A673 (cell line): ENCODE results near the gene TNS1. TPM values are rescaled to one million over a fixed set of nuclear protein-coding genes. Genes with fewer than 3 reads are reported as not detected.

Source experiments
- BruUV-seq: library from RNA; stranded (reverse); fragments of 400-500 nt; replicated peaks from 2 replicates; lab custom pipeline; 2021; lab: Mats Ljungman, UMichigan
- CTCF ChIA-PET: fragments of 300-600 bp; sonication (Branson Sonifier 250); formaldehyde crosslinking; loops from one replicate; lab custom pipeline; 2022; ENCODE audit warnings: antibody characterized with exemption; lab: Charles Lee
- POLR2A ChIA-PET: fragments of 300-600 bp; sonication (Branson Sonifier 250); formaldehyde crosslinking; loops from one replicate; lab custom pipeline; 2022; ENCODE audit warnings: antibody characterized with exemption; ENCODE audit not compliant: low non-redundant PET; lab: Charles Lee
- DNase-seq: peaks from one replicate; pipeline ENCODE4 v3.0.0-alpha.2; 2015; ENCODE audit warnings: low spot score
- H3K27ac ChIP-seq: fragments of 200-600 bp; sonication (generic); 2 replicates; pipeline ENCODE4 v1.5.1; 2016; ENCODE audit warnings: mixed run types, low read depth, mild to moderate bottlenecking, mixed read lengths, antibody characterized with exemption, low read length; ENCODE audit not compliant: poor library complexity, severe bottlenecking
- H3K27me3 ChIP-seq: fragments of 200-600 bp; sonication (generic); replicated peaks from 2 replicates; pipeline ENCODE4 v1.6.1; 2017; ENCODE audit warnings: mixed run types, low read depth, mild to moderate bottlenecking, mixed read lengths, antibody characterized with exemption, low read length; ENCODE audit not compliant: insufficient read depth, poor library complexity
- H3K36me3 ChIP-seq: fragments of 200-600 bp; sonication (generic); 2 replicates; pipeline ENCODE4 v1.6.1; 2016; ENCODE audit warnings: mixed run types, mild to moderate bottlenecking, mixed read lengths, antibody characterized with exemption, low read length; ENCODE audit not compliant: insufficient read depth, poor library complexity, severe bottlenecking
- H3K4me1 ChIP-seq: fragments of 200-600 bp; sonication (generic); 2 replicates; pipeline ENCODE4 v1.6.1; 2017; ENCODE audit warnings: mixed run types, mild to moderate bottlenecking, mixed read lengths, antibody characterized with exemption, low read length; ENCODE audit not compliant: insufficient read depth, poor library complexity, severe bottlenecking
- H3K4me3 ChIP-seq: fragments of 200-600 bp; sonication (generic); 2 replicates; pipeline ENCODE4 v1.5.1; 2016; ENCODE audit warnings: low read depth, mixed run types, mild to moderate bottlenecking, mixed read lengths, low read length; ENCODE audit not compliant: poor library complexity, severe bottlenecking
- H3K9me3 ChIP-seq: fragments of 200-600 bp; sonication (generic); 2 replicates; pipeline ENCODE4 v1.6.1; 2016; ENCODE audit warnings: mixed run types, low read depth, mild to moderate bottlenecking, mixed read lengths, antibody characterized with exemption, low read length; ENCODE audit not compliant: poor library complexity, severe bottlenecking
- CTCF ChIP-seq: fragments of 300-800, 200-600 bp; sonication (generic); conservative IDR thresholded peaks from 2 replicates; pipeline ENCODE4 v1.5.1; 2017; ENCODE audit warnings: low read depth, mild to moderate bottlenecking, antibody characterized with exemption, low read length, moderate library complexity, mixed read lengths
- EZH2 ChIP-seq: fragments of 200-600 bp; sonication (generic); IDR thresholded peaks from 2 replicates; pipeline ENCODE4 v1.6.1; 2017; ENCODE audit warnings: borderline replicate concordance, low read depth, mild to moderate bottlenecking, mixed read lengths, antibody characterized with exemption, low read length; ENCODE audit not compliant: poor library complexity, severe bottlenecking
- intact Hi-C: fragments of 100-400 bp; cut with micrococcal nuclease; formaldehyde crosslinking; loops from one replicate; pipeline ENCODE4 v1.10.0; 2022; ENCODE audit not compliant: unreplicated experiment
- total RNA-seq: library from RNA; stranded (reverse); gene quantifications from 2 replicates; pipeline ENCODE4 v1.2.3, GENCODE V29; 2021

Gene TNS1
- total RNA-seq, 1 experiment from 2014 or later: 99.6 TPM

- no peak for DNase-seq
- Histone ChIP-seq H3K4me1 (peaks cover 16% of the 10 kb centered on the region), H3K4me3 (no peak overlapping the region), H3K27ac (no peak overlapping the region), H3K9me3 (no peaks in the 10 kb centered on the region), H3K36me3 (no peaks in the 10 kb centered on the region), H3K27me3 (no peaks in the 10 kb centered on the region)
- intact Hi-C loops: loop anchor here (5.0 kb wide), 1 partner anchor 101 kb away; no protein-coding TSS in a partner anchor
- TF ChIP-seq EZH2 (no peak), CTCF (no peak)
- CTCF ChIA-PET: no interaction called here
- POLR2A ChIA-PET: no interaction called here
- BruUV-seq: no TSS peak
Measured at GRCh38 chr2:217930761-217931563, 71.8 kb downstream of the TNS1 start.

GRCh38 chr2:217929757-217930707 lies 72.8 kb downstream of the TNS1 start:
- H3K27me3 ChIP-seq: no peaks in the 10 kb centered on the region
- H3K36me3 ChIP-seq: no peaks in the 10 kb centered on the region
- DNase-seq: no peak
- H3K4me1 ChIP-seq: peaks cover 11% of the 10 kb centered on the region
- ChIA-PET CTCF (interaction anchor here (1.1 kb wide), 1 partner anchor 20 kb away, joined by 3 read pairs; no protein-coding TSS in a partner anchor), POLR2A (no interaction called here)
- no peaks in the 10 kb centered on the region for H3K9me3 ChIP-seq
- H3K27ac ChIP-seq: no peak overlapping the region
- no peak overlapping the region for H3K4me3 ChIP-seq
- no TSS peak for BruUV-seq
- TF ChIP-seq CTCF: no peak
- TF ChIP-seq EZH2: no peak
- intact Hi-C loops: loop anchor here (5.0 kb wide), 1 partner anchor 102 kb away; no protein-coding TSS in a partner anchor

GRCh38 chr2:217929272-217929671 lies 73.5 kb downstream of the TNS1 start:
- no TSS peak for BruUV-seq
- peaks cover 4% of the 10 kb centered on the region for H3K4me1 ChIP-seq
- H3K36me3 ChIP-seq: peaks cover 2% of the 10 kb centered on the region
- DNase-seq: no peak
- TF ChIP-seq CTCF: no peak
- no peak for TF ChIP-seq EZH2
- ChIA-PET POLR2A (no interaction called here), CTCF (interaction anchor here (1.1 kb wide), 1 partner anchor 20 kb away, joined by 3 read pairs; no protein-coding TSS in a partner anchor)
- no peaks in the 10 kb centered on the region for H3K9me3 ChIP-seq
- no peak overlapping the region for H3K4me3 ChIP-seq
- H3K27me3 ChIP-seq: no peaks in the 10 kb centered on the region
- intact Hi-C loops: no loop called here
- H3K27ac ChIP-seq: no peak overlapping the region
